Muscle of leg (tissue), 11 donors: ENCODE measurements around the gene DNAJC5G. TPM values are rescaled to one million over a fixed set of nuclear protein-coding genes. Genes with fewer than 3 reads are reported as not detected.

Experiments
- DNase-seq: peaks from one replicate; pipeline ENCODE4 v3.0.0; 2013
- H3K27ac ChIP-seq: one replicate; pipeline ENCODE4 v1.5.1; 2013; ENCODE audit warnings: mild to moderate bottlenecking, low read length, control low read depth
- H3K27me3 ChIP-seq: one replicate; pipeline ENCODE4 v1.6.1; 2013; ENCODE audit warnings: low read length; ENCODE audit not compliant: control insufficient read depth, insufficient read depth
- H3K36me3 ChIP-seq: one replicate; pipeline ENCODE4 v1.6.1; 2013; ENCODE audit warnings: low read length; ENCODE audit not compliant: control insufficient read depth, insufficient read depth
- H3K4me1 ChIP-seq: one replicate; pipeline ENCODE4 v1.6.1; 2013; ENCODE audit warnings: low read length; ENCODE audit not compliant: control insufficient read depth, insufficient read depth
- H3K4me3 ChIP-seq: one replicate; pipeline ENCODE4 v1.5.1; 2013; ENCODE audit warnings: low read length, control low read depth
- H3K9me3 ChIP-seq: replicated peaks from 2 replicates; pipeline ENCODE4 v1.6.1; 2013; ENCODE audit warnings: low read depth, low read length; ENCODE audit not compliant: control insufficient read depth
- WGBS: methylation state at CpG from one replicate; pipeline ENCODE4 v1.1.5; 2013; ENCODE audit warnings: missing lambda C conversion rate; ENCODE audit not compliant: insufficient coverage; 5-methylcytosine and 5-hydroxymethylcytosine counted together
- polyA plus RNA-seq, 8 donors: library from polyadenylated mRNA; unstranded; fragments of 120-200 nt; gene quantifications; one replicate each; pipeline versions ENCODE4 v1.2.1 to v1.2.3, GENCODE V29; 2013; ENCODE audit warnings: inconsistent platforms in 1 of 8, low replicate concordance in 1 of 8; ENCODE audit not compliant: insufficient read length in 8 of 8, insufficient read depth in 1 of 8
- total RNA-seq: library from RNA; stranded (reverse); fragments of 120-200 nt; gene quantifications from one replicate; pipeline ENCODE4 v1.2.4, GENCODE V29; 2013

Gene DNAJC5G
- total and polyA plus RNA-seq, 9 donors: 0.19 to 0.23 (median 0.19) TPM; not detected in 6

GRCh38 chr2:27281442-27281841, 6.2 kb downstream of the DNAJC5G start:
- Histone ChIP-seq H3K9me3 (no peaks in the 10 kb centered on the region), H3K4me1 (peaks cover 23% of the 10 kb centered on the region), H3K27me3 (peaks cover 21% of the 10 kb centered on the region), H3K27ac (peak overlapping the region; percentile 92), H3K36me3 (no peaks in the 10 kb centered on the region), H3K4me3 (no peak overlapping the region)
- no peak for DNase-seq
- 100% methylated on average over 1 of the region's 3 CpGs for WGBS

GRCh38 chr2:27281855-27282559, 6.8 kb downstream of the DNAJC5G start, which contains the start of gene TRIM54:
TRIM54 (plus strand) TSS chr2:27282429; CDS start chr2:27282732, 303 bp downstream.
- DNase-seq: peak; percentile 75
- H3K4me3 ChIP-seq: peak within 1 kb of the TSS; percentile 46
- peaks cover 23% of the 10 kb centered on the region for H3K4me1 ChIP-seq
- no peaks in the 10 kb centered on the region for H3K36me3 ChIP-seq
- WGBS: 28% methylated on average over 2 of the region's 5 CpGs
- peak within 1 kb of the TSS; percentile 92 for H3K27ac ChIP-seq
- no peaks in the 10 kb centered on the region for H3K9me3 ChIP-seq
- peaks cover 21% of the 10 kb centered on the region for H3K27me3 ChIP-seq

GRCh38 chr2:27282892-27283291, 7.7 kb downstream of the DNAJC5G start:
- Histone ChIP-seq H3K4me3 (peak overlapping the region; percentile 46), H3K4me1 (peaks cover 23% of the 10 kb centered on the region), H3K27ac (peak overlapping the region; percentile 92), H3K9me3 (no peaks in the 10 kb centered on the region), H3K36me3 (no peaks in the 10 kb centered on the region), H3K27me3 (peaks cover 20% of the 10 kb centered on the region)
- DNase-seq: no peak
- WGBS: 28% methylated on average over 3 of the region's 5 CpGs

- no peak overlapping the region for H3K27ac ChIP-seq
- H3K4me1 ChIP-seq: peaks cover 23% of the 10 kb centered on the region
- H3K9me3 ChIP-seq: no peaks in the 10 kb centered on the region
- no peaks in the 10 kb centered on the region for H3K36me3 ChIP-seq
- peak overlapping the region; percentile 46 for H3K4me3 ChIP-seq
- DNase-seq: no peak
- WGBS: no CpG with 5 or more reads among the region's 1 CpG
- peaks cover 18% of the 10 kb centered on the region for H3K27me3 ChIP-seq
These were observed 9.8 kb downstream of the DNAJC5G start for GRCh38 chr2:27284996-27285395.

GRCh38 chr2:27285481-27285880, 10.2 kb downstream of the DNAJC5G start:
- no peak overlapping the region for H3K27ac ChIP-seq
- no peak for DNase-seq
- peaks cover 19% of the 10 kb centered on the region for H3K4me1 ChIP-seq
- WGBS: no CpG with 5 or more reads among the region's 6 CpGs
- peaks cover 20% of the 10 kb centered on the region for H3K27me3 ChIP-seq
- no peaks in the 10 kb centered on the region for H3K36me3 ChIP-seq
- H3K9me3 ChIP-seq: no peaks in the 10 kb centered on the region
- H3K4me3 ChIP-seq: no peak overlapping the region

- Histone ChIP-seq H3K4me3 (no peak overlapping the region), H3K27me3 (peaks cover 20% of the 10 kb centered on the region), H3K36me3 (no peaks in the 10 kb centered on the region), H3K4me1 (peaks cover 7% of the 10 kb centered on the region), H3K27ac (no peak overlapping the region), H3K9me3 (no peaks in the 10 kb centered on the region)
- WGBS: no CpG with 5 or more reads among the region's 3 CpGs
- DNase-seq: no peak
These were observed 13.4 kb downstream of the DNAJC5G start for GRCh38 chr2:27288610-27289009.

GRCh38 chr2:27290549-27290948, 15.3 kb downstream of the DNAJC5G start:
- no peak for DNase-seq
- no peaks in the 10 kb centered on the region for H3K36me3 ChIP-seq
- H3K27ac ChIP-seq: no peak overlapping the region
- no peaks in the 10 kb centered on the region for H3K9me3 ChIP-seq
- H3K4me3 ChIP-seq: no peak overlapping the region
- H3K4me1 ChIP-seq: peaks cover 2% of the 10 kb centered on the region
- peaks cover 14% of the 10 kb centered on the region for H3K27me3 ChIP-seq
- WGBS: 67% methylated on average over 3 of the region's 5 CpGs

- Histone ChIP-seq H3K4me1 (peaks cover 2% of the 10 kb centered on the region), H3K27ac (no peak overlapping the region), H3K4me3 (no peak overlapping the region), H3K9me3 (no peaks in the 10 kb centered on the region), H3K27me3 (peaks cover 16% of the 10 kb centered on the region), H3K36me3 (no peaks in the 10 kb centered on the region)
- 18% methylated on average over 4 of the region's 6 CpGs for WGBS
- DNase-seq: no peak
These were observed 16.6 kb downstream of the DNAJC5G start for GRCh38 chr2:27291865-27292264.

- WGBS: 77% methylated on average over 3 of the region's 8 CpGs
- Histone ChIP-seq H3K4me3 (no peak overlapping the region), H3K9me3 (no peaks in the 10 kb centered on the region), H3K27ac (no peak overlapping the region), H3K4me1 (peaks cover 2% of the 10 kb centered on the region), H3K27me3 (peaks cover 16% of the 10 kb centered on the region), H3K36me3 (peaks cover 4% of the 10 kb centered on the region)
- DNase-seq: no peak
These were observed 19.7 kb downstream of the DNAJC5G start for GRCh38 chr2:27294928-27295327.

- H3K27ac ChIP-seq: no peak overlapping the region
- peaks cover 2% of the 10 kb centered on the region for H3K4me1 ChIP-seq
- H3K27me3 ChIP-seq: peaks cover 11% of the 10 kb centered on the region
- no peak overlapping the region for H3K4me3 ChIP-seq
- peaks cover 6% of the 10 kb centered on the region for H3K36me3 ChIP-seq
- H3K9me3 ChIP-seq: no peaks in the 10 kb centered on the region
- DNase-seq: no peak
- WGBS: no CpG with 5 or more reads among the region's 4 CpGs
These were observed 21.2 kb downstream of the DNAJC5G start for GRCh38 chr2:27296481-27296880.
